Fibroblast of lung (primary cell): ENCODE results near the gene MRGPRF.

ENCODE experiments used
- EZH2 ChIP-seq: IDR thresholded peaks from 2 replicates; pipeline ENCODE4 v1.5.1; 2012; ENCODE audit warnings: low read length, control low read depth, mild to moderate bottlenecking; ENCODE audit errors: missing control alignments
- TF ChIP-seq, protein P1 (sequence below), 2 donors: IDR thresholded peaks in 1 of 2; conservative IDR thresholded peaks in 1 of 2; 1 replicate in 1 of 2; 2 replicates in 1 of 2; pipeline ENCODE4 v1.5.1; 2011 to 2012; ENCODE audit warnings: low read length in 2 of 2, control low read depth in 1 of 2, inconsistent platforms in 1 of 2, low read depth in 1 of 2, mild to moderate bottlenecking in 1 of 2

DNA sequence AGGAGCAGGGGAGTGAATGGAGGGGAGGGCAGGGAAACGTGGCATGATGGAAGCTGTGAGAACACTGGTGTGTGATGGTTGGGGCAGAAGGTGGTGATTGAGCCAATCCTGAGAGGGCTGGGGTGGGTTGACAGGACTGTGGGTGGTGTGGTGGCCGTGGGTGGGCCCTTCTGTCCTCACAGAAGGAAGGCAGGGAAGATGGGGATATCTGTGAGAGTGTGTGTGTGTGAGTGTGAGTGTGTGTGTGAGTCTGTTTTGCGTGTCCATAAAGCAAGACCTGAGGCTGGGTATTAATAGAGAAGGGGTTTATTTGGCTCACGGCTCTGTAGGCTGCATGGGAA lies 48.6 kb upstream of the MRGPRF start:
- TF ChIP-seq, protein P1, sequence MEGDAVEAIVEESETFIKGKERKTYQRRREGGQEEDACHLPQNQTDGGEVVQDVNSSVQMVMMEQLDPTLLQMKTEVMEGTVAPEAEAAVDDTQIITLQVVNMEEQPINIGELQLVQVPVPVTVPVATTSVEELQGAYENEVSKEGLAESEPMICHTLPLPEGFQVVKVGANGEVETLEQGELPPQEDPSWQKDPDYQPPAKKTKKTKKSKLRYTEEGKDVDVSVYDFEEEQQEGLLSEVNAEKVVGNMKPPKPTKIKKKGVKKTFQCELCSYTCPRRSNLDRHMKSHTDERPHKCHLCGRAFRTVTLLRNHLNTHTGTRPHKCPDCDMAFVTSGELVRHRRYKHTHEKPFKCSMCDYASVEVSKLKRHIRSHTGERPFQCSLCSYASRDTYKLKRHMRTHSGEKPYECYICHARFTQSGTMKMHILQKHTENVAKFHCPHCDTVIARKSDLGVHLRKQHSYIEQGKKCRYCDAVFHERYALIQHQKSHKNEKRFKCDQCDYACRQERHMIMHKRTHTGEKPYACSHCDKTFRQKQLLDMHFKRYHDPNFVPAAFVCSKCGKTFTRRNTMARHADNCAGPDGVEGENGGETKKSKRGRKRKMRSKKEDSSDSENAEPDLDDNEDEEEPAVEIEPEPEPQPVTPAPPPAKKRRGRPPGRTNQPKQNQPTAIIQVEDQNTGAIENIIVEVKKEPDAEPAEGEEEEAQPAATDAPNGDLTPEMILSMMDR (conservative IDR thresholded peaks at IDR 0.05 in 1 of 2, IDR thresholded peaks at IDR 0.05 in 1 of 2; ENCODE audit: low read depth in 1 of 2, low read length in 2 of 2) = no peak
- TF ChIP-seq EZH2 = no peak
